Head of caudate nucleus (tissue), 42 donors: ENCODE measurements around the gene EMSY.
"Not testable (repeated sequence)": the region's sequence is repeated elsewhere in the genome, so short reads cannot be mapped to it uniquely, and the experiment has no call there.

Experiments used
- DNase-seq, 42 donors: peaks; one replicate each; pipeline versions ENCODE4 v3.0.0 to v3.0.0-alpha.2; 2020 to 2021; ENCODE audit warnings: mixed read lengths in 7 of 42
- intact Hi-C: fragments of 100-400 bp; cut with DNase I; formaldehyde crosslinking; loops from one replicate; pipeline ENCODE4 v1.15.0; 2022

The EMSY gene, protein sequence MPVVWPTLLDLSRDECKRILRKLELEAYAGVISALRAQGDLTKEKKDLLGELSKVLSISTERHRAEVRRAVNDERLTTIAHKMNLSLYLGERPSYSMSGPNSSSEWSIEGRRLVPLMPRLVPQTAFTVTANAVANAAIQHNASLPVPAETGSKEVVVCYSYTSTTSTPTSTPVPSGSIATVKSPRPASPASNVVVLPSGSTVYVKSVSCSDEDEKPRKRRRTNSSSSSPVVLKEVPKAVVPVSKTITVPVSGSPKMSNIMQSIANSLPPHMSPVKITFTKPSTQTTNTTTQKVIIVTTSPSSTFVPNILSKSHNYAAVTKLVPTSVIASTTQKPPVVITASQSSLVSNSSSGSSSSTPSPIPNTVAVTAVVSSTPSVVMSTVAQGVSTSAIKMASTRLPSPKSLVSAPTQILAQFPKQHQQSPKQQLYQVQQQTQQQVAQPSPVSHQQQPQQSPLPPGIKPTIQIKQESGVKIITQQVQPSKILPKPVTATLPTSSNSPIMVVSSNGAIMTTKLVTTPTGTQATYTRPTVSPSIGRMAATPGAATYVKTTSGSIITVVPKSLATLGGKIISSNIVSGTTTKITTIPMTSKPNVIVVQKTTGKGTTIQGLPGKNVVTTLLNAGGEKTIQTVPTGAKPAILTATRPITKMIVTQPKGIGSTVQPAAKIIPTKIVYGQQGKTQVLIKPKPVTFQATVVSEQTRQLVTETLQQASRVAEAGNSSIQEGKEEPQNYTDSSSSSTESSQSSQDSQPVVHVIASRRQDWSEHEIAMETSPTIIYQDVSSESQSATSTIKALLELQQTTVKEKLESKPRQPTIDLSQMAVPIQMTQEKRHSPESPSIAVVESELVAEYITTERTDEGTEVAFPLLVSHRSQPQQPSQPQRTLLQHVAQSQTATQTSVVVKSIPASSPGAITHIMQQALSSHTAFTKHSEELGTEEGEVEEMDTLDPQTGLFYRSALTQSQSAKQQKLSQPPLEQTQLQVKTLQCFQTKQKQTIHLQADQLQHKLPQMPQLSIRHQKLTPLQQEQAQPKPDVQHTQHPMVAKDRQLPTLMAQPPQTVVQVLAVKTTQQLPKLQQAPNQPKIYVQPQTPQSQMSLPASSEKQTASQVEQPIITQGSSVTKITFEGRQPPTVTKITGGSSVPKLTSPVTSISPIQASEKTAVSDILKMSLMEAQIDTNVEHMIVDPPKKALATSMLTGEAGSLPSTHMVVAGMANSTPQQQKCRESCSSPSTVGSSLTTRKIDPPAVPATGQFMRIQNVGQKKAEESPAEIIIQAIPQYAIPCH (N-terminal part only)

DNA sequence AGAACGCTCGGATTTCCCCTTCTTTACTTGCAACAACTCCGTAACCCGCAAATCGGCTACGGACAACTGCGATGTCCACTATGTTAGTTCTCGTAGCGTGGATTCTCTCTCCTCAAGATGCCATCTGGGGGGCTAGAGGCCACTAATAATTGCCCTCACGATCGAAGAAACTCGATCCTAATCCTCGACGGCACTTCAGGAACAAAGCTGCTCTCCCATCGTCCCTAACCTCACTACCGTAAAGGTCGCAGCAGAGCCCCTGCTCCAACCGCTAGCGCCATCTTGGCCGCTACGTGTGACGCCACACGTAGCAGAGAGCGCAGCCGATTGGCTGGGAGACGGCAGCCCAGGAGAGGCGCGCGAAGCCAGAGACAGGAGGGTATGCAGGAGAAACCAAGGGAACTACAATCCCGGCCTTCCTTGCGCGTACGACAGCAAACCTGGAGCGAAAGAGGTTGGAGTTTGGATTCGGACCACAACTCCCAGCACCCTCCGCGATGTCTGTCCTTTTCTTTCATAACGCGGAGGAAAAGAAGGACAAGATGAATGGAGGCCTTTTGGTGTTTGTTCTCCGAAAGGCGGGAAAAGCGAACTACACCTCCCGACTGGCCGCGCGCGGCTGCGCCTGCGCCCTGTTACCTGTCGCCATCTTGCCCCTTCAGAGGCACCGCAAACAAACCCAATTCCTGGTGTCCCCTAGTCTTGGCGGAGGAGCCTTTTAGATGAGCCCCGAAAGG lies at the start of gene EMSY:
EMSY (plus strand) TSS at position 635 of the 737 bp plus-strand sequence. CDS start 1,921 bp downstream, outside the sequence.
- intact Hi-C loops, result loop anchor here (2.0 to 10.0 kb wide), 3 partner anchors 64 to 240 kb away; partner anchors contain the start of genes GVQW3, THAP12 and WNT11
- DNase-seq, result peak; percentile 95 to 100 (median 99)

DNA sequence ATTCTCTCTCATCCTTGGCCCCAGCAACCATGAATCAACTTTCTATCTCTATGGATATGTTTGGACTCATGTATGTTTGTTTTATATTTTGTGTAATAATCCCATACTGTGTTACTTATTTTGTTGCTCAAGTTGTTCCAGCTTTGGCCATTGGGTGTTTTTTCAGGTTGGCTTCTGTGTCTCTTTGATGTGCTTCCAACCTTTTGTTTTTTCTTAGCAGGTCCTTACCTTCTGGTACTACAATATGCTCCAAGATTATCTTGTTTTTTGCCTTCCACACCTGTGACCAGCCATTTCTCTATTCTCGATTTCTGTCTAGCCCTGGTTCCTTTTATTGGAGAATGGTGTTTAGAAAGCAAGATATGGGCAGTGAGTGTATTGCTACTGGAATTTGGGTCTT lies 49.5 kb upstream of the EMSY start:
- DNase-seq, result no peak
- intact Hi-C loops, result no loop called here

DNA sequence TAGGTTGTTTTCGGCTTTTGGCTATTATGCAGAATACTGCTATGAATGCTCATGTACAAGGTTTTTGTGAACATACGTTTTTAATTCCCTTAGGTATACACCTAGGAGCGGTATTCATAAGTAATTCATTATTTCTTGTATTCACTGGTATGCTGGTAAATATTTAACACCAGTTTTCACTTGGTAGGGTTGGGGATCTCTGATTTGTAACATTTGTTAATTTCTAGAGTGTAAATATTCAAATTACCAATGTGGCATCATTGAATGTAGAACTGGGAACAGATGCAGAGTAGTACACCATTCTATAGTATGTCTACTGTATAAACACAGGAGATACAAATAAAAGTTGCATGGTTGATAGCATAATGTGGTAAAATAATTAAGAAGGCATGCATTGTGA lies 47.4 kb upstream of the EMSY start:
- intact Hi-C loops, result no loop called here
- DNase-seq, result no peak

DNA sequence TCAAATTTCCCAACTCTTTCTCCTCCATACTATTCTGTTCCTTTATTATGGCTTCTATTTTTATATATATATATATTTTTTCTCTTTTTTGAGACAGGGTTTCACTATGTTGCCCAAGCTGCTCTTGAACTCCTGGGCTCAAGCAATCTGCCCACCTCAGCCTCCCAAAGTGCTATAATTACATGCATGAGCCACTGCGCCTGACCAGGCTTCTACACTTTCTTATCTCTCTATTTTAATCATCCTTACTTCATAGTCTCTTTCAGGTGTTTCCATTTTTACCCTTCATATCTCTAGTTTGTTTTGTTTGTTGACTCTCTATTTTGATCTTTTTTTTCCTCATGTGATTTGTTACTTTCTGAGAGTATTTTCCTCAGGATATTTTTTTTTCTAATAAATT lies 43.9 kb upstream of the EMSY start:
- DNase-seq, result no peak
- intact Hi-C loops, result no loop called here

DNA sequence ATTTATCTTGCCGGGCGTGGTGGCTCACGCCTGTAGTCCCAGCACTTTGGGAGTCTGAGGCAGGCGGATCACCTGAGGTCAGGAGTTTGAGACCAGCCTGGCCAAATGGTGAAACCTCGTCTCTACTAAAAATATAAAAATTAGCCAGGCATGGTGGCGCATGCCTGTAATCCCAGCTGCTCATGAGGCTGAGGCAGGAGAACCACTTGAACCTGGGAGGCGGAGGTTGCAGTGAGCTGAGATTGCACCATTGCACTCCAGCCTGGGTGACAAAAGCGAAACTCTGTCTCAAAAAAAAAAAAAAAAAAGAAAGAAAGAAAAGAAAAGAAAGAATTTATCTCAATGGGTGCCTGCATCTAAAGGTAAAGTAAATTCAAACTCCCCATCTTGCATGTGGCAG lies 43.3 kb upstream of the EMSY start:
- intact Hi-C loops, DNase-seq: not testable (repeated sequence)

DNA sequence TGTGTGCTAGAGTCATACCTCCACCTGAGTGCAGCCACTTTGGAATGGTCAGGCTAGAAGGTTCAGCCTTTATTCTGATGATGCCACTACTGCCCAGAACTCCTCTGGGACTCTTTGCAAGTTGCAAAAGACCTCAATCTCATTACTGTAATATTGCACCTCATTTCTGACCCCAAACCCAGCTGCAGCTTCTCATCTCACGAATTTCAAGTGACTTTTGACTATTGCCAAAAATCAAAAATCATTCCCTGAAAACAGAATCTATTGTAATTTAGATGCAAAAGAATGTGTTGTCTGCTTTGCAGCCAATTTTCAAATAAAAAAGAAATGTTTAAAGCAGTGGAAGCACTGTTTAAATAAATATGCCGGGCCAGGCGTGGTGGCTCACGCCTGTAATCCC lies 38.5 kb upstream of the EMSY start:
- intact Hi-C loops, result no loop called here
- no peak for DNase-seq

DNA sequence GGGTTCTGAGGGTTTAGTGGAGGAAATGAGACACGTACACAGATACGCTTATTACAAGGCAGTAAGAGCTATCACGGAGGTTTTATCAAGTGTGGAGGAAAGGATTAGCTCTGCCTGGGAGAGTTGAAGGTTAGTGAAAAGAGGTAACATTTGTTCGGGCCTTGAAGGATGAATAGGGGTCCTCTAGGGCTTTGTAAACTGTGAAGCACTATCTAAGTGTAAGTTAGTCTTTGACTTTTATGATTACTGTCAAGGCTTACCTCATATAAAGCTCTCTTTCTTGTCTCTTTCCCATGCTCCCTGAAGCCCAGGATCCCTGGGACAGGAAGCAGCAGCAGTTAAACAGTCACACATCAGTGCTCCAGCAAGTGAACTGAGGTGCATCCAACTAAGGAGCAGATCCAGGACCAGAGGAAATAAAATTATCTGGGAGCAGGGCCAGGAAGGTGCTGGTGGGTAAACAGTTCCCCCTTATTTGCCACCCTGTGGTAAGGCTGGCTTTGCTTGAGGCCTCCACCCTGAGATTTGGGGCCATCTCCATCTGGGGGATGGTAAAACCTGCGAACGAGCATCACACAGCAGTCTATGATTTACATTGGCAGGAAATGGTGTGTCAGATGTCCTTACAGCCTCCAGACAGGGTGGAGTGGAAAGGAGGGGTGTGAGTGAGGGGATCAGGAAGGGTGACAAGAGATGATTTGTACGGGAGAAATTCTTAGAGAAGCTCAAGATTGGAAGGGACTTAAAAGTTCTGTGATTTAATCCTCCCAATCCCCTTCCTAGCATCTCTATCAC lies 36.5 kb upstream of the EMSY start:
- intact Hi-C loops, result no loop called here
- no peak for DNase-seq

DNA sequence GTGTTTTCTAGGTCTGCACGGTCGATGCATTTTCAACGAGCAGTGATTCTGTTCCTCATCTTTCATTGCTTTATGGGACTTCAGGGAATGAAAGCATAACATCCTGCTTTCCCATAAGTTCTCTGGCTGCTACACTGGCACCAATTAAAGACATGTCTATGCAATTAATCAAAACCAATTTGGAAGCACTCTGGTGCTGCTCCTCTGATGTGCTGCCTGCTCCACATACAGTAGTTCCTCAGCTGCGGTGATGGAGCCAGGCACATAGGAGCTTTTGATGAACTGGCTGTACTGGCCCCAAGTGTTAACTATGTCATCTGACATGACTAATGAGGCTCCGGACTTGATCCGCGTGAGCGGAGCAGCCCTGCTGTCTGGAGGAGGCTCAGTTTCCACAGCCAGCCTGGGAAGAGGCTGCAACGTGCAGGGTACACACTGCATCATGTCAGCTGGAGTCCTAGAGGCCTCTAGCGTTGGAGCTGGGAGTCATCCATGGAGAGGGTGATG lies 33.9 kb upstream of the EMSY start:
- no peak for DNase-seq
- intact Hi-C loops, result no loop called here

DNA sequence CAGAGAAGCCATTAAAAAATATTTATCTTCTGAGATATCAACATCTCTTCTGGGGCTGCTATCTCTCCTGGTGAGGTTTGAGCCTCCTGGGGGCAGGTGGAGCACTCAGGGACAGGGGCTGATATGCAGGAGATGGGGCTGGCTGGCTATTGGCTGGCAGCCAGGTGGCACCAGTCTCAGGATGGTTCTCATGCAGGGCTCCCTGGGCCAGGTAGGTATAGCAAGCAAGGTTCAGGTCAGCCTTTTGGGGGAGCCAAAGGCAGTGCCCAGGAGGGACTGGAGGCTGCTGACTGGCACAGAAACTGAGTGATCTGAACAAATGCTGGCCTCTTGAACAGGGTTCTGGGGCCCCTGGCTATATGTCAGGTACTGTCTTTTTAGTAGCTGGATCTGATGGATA lies 29.7 kb upstream of the EMSY start:
- intact Hi-C loops, result no loop called here
- no peak for DNase-seq

DNA sequence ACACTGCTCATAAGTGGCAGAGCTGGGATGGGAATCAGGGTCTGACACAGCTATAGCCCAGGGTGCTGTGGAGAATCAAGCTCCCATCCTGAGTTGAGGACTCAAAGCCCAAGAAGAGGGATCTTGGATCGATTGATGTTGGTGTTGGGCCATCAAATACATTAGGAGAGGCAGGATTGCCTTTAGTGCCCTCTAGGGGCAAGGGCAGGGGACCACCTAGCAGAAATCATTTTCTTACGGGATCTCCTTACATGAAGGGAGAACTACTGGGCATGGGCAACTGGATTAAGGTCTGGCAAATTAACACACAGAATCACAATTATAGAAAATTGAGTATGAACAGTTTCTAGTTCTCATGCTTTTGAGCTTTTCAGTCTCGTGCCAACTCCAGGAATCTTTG lies 24.9 kb upstream of the EMSY start:
- DNase-seq, result no peak
- intact Hi-C loops, result no loop called here

DNA sequence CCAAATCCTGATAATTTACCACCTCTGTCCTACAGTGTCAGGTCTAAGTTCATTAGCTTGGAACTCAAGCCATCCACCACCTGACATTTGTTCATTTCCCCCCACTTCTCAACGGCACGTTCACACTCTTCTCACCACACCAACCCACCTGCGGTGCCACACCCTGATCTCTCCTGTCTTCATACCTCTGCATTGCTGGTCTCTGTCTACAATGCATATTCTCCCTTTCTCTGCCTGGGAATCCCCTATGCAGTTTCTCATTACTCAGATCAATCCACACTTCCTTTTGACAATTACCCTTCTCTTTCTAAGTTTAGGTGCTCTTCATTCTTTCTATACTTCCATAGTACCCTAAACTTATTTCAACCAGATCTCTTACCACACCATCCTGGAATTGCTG lies 20.4 kb upstream of the EMSY start:
- DNase-seq, result no peak
- intact Hi-C loops, result no loop called here

DNA sequence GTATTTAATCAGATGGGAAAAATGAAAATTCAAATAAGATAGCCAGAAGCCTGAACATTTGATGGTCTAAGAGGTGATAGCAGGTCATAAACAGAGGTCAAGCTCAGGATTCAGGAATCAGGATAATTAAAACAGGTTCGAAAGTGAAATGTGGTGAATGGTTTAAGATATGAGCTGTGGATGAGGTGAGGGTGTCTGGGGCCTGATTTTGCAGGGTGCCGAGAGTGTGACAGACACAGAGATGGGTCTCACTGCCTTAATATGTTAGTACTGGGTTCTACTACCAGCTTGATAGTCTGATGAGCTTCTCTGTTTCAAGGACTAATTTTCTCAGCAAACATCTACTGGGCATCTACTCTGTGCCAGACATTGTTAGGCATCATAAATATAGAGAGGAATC lies 19.9 kb upstream of the EMSY start:
- DNase-seq, result no peak
- intact Hi-C loops, result no loop called here

DNA sequence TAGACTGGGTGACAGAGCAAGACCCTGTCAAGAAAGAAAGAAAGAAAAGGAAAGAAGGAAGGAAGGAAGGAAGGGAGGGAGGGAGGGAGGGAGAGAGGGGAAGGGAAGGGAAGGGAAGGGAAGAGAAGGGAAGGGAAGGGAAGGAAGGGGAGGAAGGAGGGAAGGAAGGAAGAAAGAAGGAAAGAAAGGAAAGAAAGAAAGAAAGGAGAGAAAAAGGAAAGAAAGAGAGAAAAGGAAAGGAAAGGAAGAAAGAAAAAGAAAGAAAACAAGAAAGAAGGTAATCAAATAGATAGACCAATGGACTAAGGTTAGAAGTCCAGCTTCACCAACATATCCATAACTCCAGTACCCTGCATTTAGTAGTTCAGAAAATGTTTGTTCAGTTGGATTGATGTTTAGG lies 18.2 kb upstream of the EMSY start:
- intact Hi-C loops, result no loop called here
- DNase-seq, result no peak

DNA sequence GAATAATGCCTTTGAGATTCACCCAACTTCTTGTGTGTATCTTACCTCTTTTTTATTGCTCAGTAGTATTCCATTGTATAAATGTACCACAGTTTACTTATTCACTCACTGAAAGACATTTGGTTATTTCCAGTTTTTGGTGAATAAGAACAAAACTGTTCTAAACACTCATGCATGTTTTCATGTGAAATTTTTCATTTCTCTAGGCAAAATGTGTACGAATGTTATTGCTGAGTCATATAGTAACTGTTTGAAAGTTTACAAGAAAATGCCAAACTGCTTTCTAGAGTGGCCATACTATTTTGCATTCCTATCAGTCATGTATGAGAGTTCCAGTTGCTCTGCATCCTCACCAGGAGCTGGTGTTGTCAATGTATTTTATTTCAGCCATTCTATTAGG lies 8.8 kb upstream of the EMSY start:
- DNase-seq, result no peak
- intact Hi-C loops, result no loop called here

DNA sequence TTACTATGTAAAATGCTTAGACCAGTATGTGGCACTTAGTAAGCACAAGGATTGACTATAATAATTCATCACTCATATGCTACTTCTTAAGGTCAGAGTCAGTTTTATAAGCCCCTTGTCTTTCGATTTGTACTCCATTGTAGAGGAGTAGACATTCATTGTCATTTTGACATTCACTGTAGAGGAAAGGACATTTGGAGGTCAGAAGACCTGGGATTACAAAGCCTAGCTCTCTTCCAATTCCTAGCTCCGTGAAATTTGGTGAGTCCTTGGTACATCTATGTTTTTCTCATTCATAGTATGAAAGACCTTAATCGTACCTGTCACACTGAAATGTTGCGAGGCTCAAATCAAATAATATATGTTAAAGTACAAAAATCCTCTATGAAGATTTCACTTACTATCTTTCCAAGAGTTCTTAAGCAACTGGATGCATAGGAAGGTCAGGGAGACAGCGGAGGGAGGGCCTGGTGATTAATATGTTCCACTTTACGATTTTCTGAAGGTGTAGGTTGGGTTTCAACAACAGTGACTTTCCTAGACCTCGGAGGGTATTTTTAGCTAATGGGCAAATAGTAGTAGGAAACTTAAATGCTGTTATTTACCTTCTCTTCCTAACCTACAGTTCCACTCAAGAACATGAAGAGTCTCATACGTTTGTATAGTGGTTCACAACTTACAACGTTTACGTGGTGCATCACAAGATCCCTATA lies 1.4 kb upstream of the EMSY start:
- intact Hi-C loops, result loop anchor here (10.0 kb wide), 2 partner anchors 209 to 239 kb away; partner anchors contain the start of gene WNT11
- no peak for DNase-seq

DNA sequence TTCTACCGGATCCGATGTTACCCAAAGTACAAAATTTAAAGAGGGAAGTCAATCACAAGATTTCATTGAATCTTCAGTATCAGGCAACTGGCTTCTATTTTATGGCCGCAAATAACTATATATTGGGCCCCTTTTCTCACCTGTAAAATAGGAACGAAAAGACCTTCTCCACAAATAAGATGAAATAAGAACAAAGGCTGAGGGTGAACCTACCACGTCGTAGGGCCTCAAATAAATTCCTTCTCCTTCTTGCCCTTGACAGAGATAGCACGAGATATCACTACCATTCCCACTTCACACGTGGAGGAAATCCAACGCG lies 794 bp upstream of the EMSY start:
- DNase-seq, result no peak
- intact Hi-C loops, result loop anchor here (2.0 to 10.0 kb wide), 3 partner anchors 63 to 239 kb away; partner anchors contain the start of genes GVQW3, THAP12 and WNT11
